ENCODE data around the gene LTBP1.

Gene LTBP1

DNA sequence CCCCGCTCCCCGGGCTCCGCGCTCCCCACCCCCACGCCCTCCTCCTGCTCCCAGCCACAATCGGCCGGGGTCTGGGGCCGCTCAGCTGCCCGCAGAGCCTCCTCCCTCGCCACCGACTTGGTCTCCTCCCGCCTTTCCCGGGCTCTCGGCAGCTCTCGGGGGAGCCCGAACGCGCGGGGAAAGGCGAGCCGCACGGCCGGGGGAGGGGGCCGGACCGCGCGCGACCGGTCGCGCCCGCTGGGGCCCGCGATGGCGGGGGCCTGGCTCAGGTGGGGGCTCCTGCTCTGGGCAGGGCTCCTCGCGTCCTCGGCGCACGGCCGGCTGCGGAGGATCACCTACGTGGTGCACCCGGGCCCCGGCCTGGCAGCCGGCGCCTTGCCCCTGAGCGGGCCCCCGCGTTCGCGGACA, 327 bp downstream of the LTBP1 start:
- H3K4me3 ChIP-seq (ENCODE audit: low read depth, low read length), result peak overlapping the region; percentile 72; the same call in 1 of the 2 replicates
- H3K36me3 ChIP-seq (ENCODE audit: control insufficient read depth, insufficient read depth, low read length), result peaks cover 4% of the 10 kb centered on the region; the same call in 1 of the 2 replicates
- no peaks in the 10 kb centered on the region for H3K27me3 ChIP-seq (ENCODE audit: control insufficient read depth, insufficient read depth, low read length)
- H3K4me1 ChIP-seq (ENCODE audit: control insufficient read depth, insufficient read depth, low read length), result peaks cover 16% of the 10 kb centered on the region
- no peaks in the 10 kb centered on the region for H3K9me3 ChIP-seq (ENCODE audit: control insufficient read depth, insufficient read depth, low read length)
- peak overlapping the region; percentile 79 for H3K27ac ChIP-seq (ENCODE audit: low read depth, low read length)
- peak overlapping the region; percentile 53 for H3K9ac ChIP-seq (ENCODE audit: low read depth, low read length)

GRCh38 chr2:32947484-32948143, 861 bp downstream of the LTBP1 start:
- H3K9ac ChIP-seq (ENCODE audit: low read depth, low read length), result peak overlapping the region; percentile 53

DNA sequence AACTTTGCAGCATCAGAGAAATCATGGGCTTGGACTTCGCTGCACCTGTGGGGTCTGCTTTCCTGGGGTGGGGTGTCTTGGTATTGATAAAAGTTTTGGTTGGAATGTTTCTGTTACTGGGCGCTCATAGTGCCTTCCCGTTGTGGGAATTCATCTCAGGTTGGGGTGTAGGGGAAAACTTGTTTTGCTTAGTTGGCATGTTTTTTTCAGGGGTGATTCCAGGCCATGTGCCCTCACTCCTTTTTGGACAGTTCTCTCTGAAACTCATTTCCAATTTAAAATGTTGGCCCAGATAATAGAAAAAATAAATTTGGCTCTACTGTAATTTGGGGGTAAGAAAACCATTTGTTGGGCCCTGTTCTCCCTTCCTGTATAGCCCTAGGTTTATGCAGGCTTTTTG, 1.5 kb downstream of the LTBP1 start:
- no peaks in the 10 kb centered on the region for H3K9me3 ChIP-seq (ENCODE audit: control insufficient read depth, insufficient read depth, low read length)
- H3K9ac ChIP-seq (ENCODE audit: low read depth, low read length), result peak overlapping the region; percentile 53; the same call in 1 of the 2 replicates
- peaks cover 4% of the 10 kb centered on the region; the same call in 1 of the 2 replicates for H3K36me3 ChIP-seq (ENCODE audit: control insufficient read depth, insufficient read depth, low read length)
- peak overlapping the region; percentile 72 for H3K4me3 ChIP-seq (ENCODE audit: low read depth, low read length)
- H3K4me1 ChIP-seq (ENCODE audit: control insufficient read depth, insufficient read depth, low read length), result peaks cover 11% of the 10 kb centered on the region
- no peaks in the 10 kb centered on the region for H3K27me3 ChIP-seq (ENCODE audit: control insufficient read depth, insufficient read depth, low read length)
- H3K27ac ChIP-seq (ENCODE audit: low read depth, low read length), result peak overlapping the region; percentile 79

More at GRCh38 chr2:32947484-32948143, 861 bp downstream of the LTBP1 start:
- peak overlapping the region; percentile 79 for H3K27ac ChIP-seq (ENCODE audit: low read depth, low read length)
- no peaks in the 10 kb centered on the region for H3K9me3 ChIP-seq (ENCODE audit: control insufficient read depth, insufficient read depth, low read length)
- H3K36me3 ChIP-seq (ENCODE audit: control insufficient read depth, insufficient read depth, low read length), result peaks cover 4% of the 10 kb centered on the region; the same call in 1 of the 2 replicates
- H3K27me3 ChIP-seq (ENCODE audit: control insufficient read depth, insufficient read depth, low read length), result no peaks in the 10 kb centered on the region
- peak overlapping the region; percentile 72 for H3K4me3 ChIP-seq (ENCODE audit: low read depth, low read length)
- peaks cover 15% of the 10 kb centered on the region for H3K4me1 ChIP-seq (ENCODE audit: control insufficient read depth, insufficient read depth, low read length)

GRCh38 chr2:32949260-32949659, 2.5 kb downstream of the LTBP1 start:
- H3K36me3 ChIP-seq (ENCODE audit: control insufficient read depth, insufficient read depth, low read length), result peaks cover 4% of the 10 kb centered on the region; the same call in 1 of the 2 replicates
- H3K9ac ChIP-seq (ENCODE audit: low read depth, low read length), result no peak overlapping the region
- no peak overlapping the region for H3K4me3 ChIP-seq (ENCODE audit: low read depth, low read length)
- H3K4me1 ChIP-seq (ENCODE audit: control insufficient read depth, insufficient read depth, low read length), result peaks cover 11% of the 10 kb centered on the region
- H3K27ac ChIP-seq (ENCODE audit: low read depth, low read length), result no peak overlapping the region
- H3K9me3 ChIP-seq (ENCODE audit: control insufficient read depth, insufficient read depth, low read length), result no peaks in the 10 kb centered on the region
- no peaks in the 10 kb centered on the region for H3K27me3 ChIP-seq (ENCODE audit: control insufficient read depth, insufficient read depth, low read length)

- peaks cover 8% of the 10 kb centered on the region for H3K4me1 ChIP-seq (ENCODE audit: control insufficient read depth, insufficient read depth, low read length)
- H3K27ac ChIP-seq (ENCODE audit: low read depth, low read length), result no peak overlapping the region
- H3K9ac ChIP-seq (ENCODE audit: low read depth, low read length), result no peak overlapping the region
- H3K36me3 ChIP-seq (ENCODE audit: control insufficient read depth, insufficient read depth, low read length), result peaks cover 4% of the 10 kb centered on the region; the same call in 1 of the 2 replicates
- H3K27me3 ChIP-seq (ENCODE audit: control insufficient read depth, insufficient read depth, low read length), result no peaks in the 10 kb centered on the region
- no peak overlapping the region for H3K4me3 ChIP-seq (ENCODE audit: low read depth, low read length)
- H3K9me3 ChIP-seq (ENCODE audit: control insufficient read depth, insufficient read depth, low read length), result no peaks in the 10 kb centered on the region
Observed at GRCh38 chr2:32951672-32952071, 4.9 kb downstream of the LTBP1 start.

DNA sequence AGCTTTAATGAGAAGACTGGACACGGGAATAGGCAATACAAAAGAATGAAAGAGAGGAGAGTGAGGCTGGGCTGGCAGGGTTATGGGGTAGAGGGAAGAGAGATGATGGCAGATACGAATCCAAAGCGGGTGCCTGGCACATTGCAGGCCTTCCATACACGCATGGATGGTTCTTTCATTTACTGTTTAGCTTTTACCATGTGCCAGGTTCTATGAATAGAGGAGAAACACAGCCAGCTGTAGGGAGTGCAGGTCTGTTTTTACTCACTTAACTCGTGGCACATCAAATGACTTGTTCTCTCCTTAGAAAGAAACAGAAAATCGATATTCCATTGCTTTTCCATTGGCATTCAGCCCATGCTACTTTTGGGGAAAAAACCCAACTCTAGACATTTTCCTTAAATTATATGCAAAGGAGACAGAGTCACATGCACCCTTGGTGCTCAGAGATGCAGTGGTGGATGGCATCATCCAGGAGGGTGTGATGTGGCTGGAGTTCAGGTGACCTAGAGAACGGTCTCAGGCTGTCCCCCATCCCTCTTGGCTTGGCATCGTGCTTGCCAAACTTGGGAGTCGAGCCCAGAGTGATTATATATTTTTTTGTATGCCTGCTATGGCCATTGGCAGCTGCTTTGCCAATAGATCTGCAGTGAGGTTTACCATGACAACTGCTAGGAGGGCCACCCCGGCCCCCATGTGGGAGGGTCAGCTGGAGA, 6.2 kb downstream of the LTBP1 start:
- no peaks in the 10 kb centered on the region for H3K27me3 ChIP-seq (ENCODE audit: control insufficient read depth, insufficient read depth, low read length)
- no peak overlapping the region for H3K27ac ChIP-seq (ENCODE audit: low read depth, low read length)
- no peak overlapping the region for H3K9ac ChIP-seq (ENCODE audit: low read depth, low read length)
- peaks cover 7% of the 10 kb centered on the region for H3K4me1 ChIP-seq (ENCODE audit: control insufficient read depth, insufficient read depth, low read length)
- peaks cover 4% of the 10 kb centered on the region; the same call in 1 of the 2 replicates for H3K36me3 ChIP-seq (ENCODE audit: control insufficient read depth, insufficient read depth, low read length)
- H3K9me3 ChIP-seq (ENCODE audit: control insufficient read depth, insufficient read depth, low read length), result no peaks in the 10 kb centered on the region
- H3K4me3 ChIP-seq (ENCODE audit: low read depth, low read length), result no peak overlapping the region

- Histone ChIP-seq H3K4me1 (ENCODE audit: control insufficient read depth, insufficient read depth, low read length) (no peaks in the 10 kb centered on the region), H3K9ac (ENCODE audit: low read depth, low read length) (no peak overlapping the region), H3K9me3 (ENCODE audit: control insufficient read depth, insufficient read depth, low read length) (no peaks in the 10 kb centered on the region), H3K4me3 (ENCODE audit: low read depth, low read length) (no peak overlapping the region), H3K36me3 (ENCODE audit: control insufficient read depth, insufficient read depth, low read length) (peaks cover 4% of the 10 kb centered on the region; the same call in 1 of the 2 replicates), H3K27ac (ENCODE audit: low read depth, low read length) (no peak overlapping the region), H3K27me3 (ENCODE audit: control insufficient read depth, insufficient read depth, low read length) (no peaks in the 10 kb centered on the region)
Observed at GRCh38 chr2:32954206-32954605, 7.5 kb downstream of the LTBP1 start.

GRCh38 chr2:32958821-32959220, 12.1 kb downstream of the LTBP1 start:
- Histone ChIP-seq H3K27me3 (ENCODE audit: control insufficient read depth, insufficient read depth, low read length) (no peaks in the 10 kb centered on the region), H3K9me3 (ENCODE audit: control insufficient read depth, insufficient read depth, low read length) (no peaks in the 10 kb centered on the region), H3K9ac (ENCODE audit: low read depth, low read length) (no peak overlapping the region), H3K4me3 (ENCODE audit: low read depth, low read length) (no peak overlapping the region), H3K36me3 (ENCODE audit: control insufficient read depth, insufficient read depth, low read length) (no peaks in the 10 kb centered on the region), H3K27ac (ENCODE audit: low read depth, low read length) (no peak overlapping the region), H3K4me1 (ENCODE audit: control insufficient read depth, insufficient read depth, low read length) (peaks cover 9% of the 10 kb centered on the region; the same call in 1 of the 2 replicates)

DNA sequence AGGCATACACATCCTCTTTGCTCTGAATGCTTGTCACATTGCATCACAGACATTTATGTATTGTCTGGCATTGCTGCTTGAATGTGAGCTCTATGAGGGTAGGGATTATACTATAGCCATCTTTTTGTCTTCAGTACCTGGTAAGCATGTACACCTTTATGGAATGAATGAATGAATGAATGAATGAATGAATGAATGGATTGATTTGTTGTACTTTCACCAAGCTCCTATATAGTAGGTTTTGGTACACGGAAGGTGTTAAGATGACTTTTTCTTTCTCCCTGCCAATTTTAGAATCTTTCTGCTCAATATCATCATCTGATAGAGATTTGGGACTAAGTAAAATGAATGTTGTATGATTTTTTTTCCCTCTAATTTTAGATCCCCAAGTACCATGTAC, 13.5 kb downstream of the LTBP1 start:
- H3K27ac ChIP-seq (ENCODE audit: low read depth, low read length), result no peak overlapping the region
- peaks cover 9% of the 10 kb centered on the region; the same call in 1 of the 2 replicates for H3K4me1 ChIP-seq (ENCODE audit: control insufficient read depth, insufficient read depth, low read length)
- no peak overlapping the region for H3K9ac ChIP-seq (ENCODE audit: low read depth, low read length)
- no peak overlapping the region for H3K4me3 ChIP-seq (ENCODE audit: low read depth, low read length)
- H3K27me3 ChIP-seq (ENCODE audit: control insufficient read depth, insufficient read depth, low read length), result no peaks in the 10 kb centered on the region
- no peaks in the 10 kb centered on the region for H3K9me3 ChIP-seq (ENCODE audit: control insufficient read depth, insufficient read depth, low read length)
- H3K36me3 ChIP-seq (ENCODE audit: control insufficient read depth, insufficient read depth, low read length), result no peaks in the 10 kb centered on the region

- Histone ChIP-seq H3K9ac (ENCODE audit: low read depth, low read length) (no peak overlapping the region), H3K4me3 (ENCODE audit: low read depth, low read length) (no peak overlapping the region), H3K27ac (ENCODE audit: low read depth, low read length) (no peak overlapping the region)
Observed at GRCh38 chr2:32960647-32961403, 14.1 kb downstream of the LTBP1 start.

More at GRCh38 chr2:32960647-32961403, 14.1 kb downstream of the LTBP1 start:
- Histone ChIP-seq H3K9me3 (ENCODE audit: control insufficient read depth, insufficient read depth, low read length) (no peaks in the 10 kb centered on the region), H3K36me3 (ENCODE audit: control insufficient read depth, insufficient read depth, low read length) (no peaks in the 10 kb centered on the region), H3K27me3 (ENCODE audit: control insufficient read depth, insufficient read depth, low read length) (no peaks in the 10 kb centered on the region), H3K4me1 (ENCODE audit: control insufficient read depth, insufficient read depth, low read length) (peaks cover 9% of the 10 kb centered on the region; the same call in 1 of the 2 replicates)

All from HUES48 (cell line).